Mucosa of stomach (tissue), 1 donor: Measurements from ENCODE around the gene ACAD10.
"Not testable (repeated sequence)": the region's sequence is repeated elsewhere in the genome, so short reads cannot be mapped to it uniquely, and the experiment has no call there.

ENCODE experiments used
- H3K27me3 ChIP-seq: one replicate; pipeline ENCODE4 v1.7.0; 2013; ENCODE audit warnings: mild to moderate bottlenecking, low read length; ENCODE audit not compliant: control insufficient read depth, insufficient read depth
- H3K36me3 ChIP-seq: one replicate; pipeline ENCODE4 v1.7.0; 2013; ENCODE audit warnings: low read length; ENCODE audit not compliant: control insufficient read depth, insufficient read depth
- H3K4me1 ChIP-seq: one replicate; pipeline ENCODE4 v1.7.0; 2013; ENCODE audit warnings: mild to moderate bottlenecking, low read length; ENCODE audit not compliant: control insufficient read depth, insufficient read depth
- H3K4me3 ChIP-seq: one replicate; pipeline ENCODE4 v1.7.0; 2013; ENCODE audit warnings: low read length
- H3K9ac ChIP-seq: one replicate; pipeline ENCODE4 v1.7.0; 2013; ENCODE audit warnings: mild to moderate bottlenecking, low read length, moderate library complexity
- H3K9me3 ChIP-seq: one replicate; pipeline ENCODE4 v1.7.0; 2013; ENCODE audit warnings: mild to moderate bottlenecking, low read length, moderate library complexity; ENCODE audit not compliant: control insufficient read depth
- donor health status: Pancreatic carcinoma.

Gene ACAD10

GRCh38 chr12:111692575-111693210 lies 6.8 kb downstream of the ACAD10 start:
- no peaks in the 10 kb centered on the region for H3K27me3 ChIP-seq
- H3K4me3 ChIP-seq: no peak overlapping the region
- no peaks in the 10 kb centered on the region for H3K9me3 ChIP-seq
- H3K36me3 ChIP-seq: peaks cover 5% of the 10 kb centered on the region
- H3K4me1 ChIP-seq: no peaks in the 10 kb centered on the region
- H3K9ac ChIP-seq: no peak overlapping the region

GRCh38 chr12:111693818-111694217 lies 8.0 kb downstream of the ACAD10 start:
- Histone ChIP-seq H3K36me3 (peaks cover 5% of the 10 kb centered on the region), H3K4me1 (no peaks in the 10 kb centered on the region), H3K4me3 (no peak overlapping the region), H3K9ac (no peak overlapping the region), H3K9me3 (no peaks in the 10 kb centered on the region), H3K27me3 (no peaks in the 10 kb centered on the region)

DNA sequence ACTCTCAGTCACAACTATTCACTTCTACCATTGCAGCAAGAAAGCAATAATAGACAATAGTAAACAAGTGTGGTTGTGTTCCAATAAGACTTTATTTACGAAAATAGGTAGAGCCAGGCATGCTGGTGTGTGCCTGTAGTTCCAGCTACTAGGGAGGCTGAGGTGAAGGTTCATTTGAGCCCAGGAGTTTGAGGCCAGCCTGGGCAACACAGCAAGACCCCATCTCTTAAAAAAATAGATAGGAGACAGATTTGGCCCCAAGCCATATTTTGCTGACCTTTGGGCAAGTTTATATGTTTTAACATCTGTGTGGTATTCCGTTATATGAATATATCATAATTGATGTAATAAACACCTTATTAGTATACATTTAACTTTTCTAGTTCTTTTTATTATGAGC lies 14.1 kb downstream of the ACAD10 start:
- Histone ChIP-seq H3K36me3 (no peaks in the 10 kb centered on the region), H3K9me3 (no peaks in the 10 kb centered on the region), H3K9ac (no peak overlapping the region), H3K4me1 (no peaks in the 10 kb centered on the region), H3K27me3 (no peaks in the 10 kb centered on the region), H3K4me3 (no peak overlapping the region)

DNA sequence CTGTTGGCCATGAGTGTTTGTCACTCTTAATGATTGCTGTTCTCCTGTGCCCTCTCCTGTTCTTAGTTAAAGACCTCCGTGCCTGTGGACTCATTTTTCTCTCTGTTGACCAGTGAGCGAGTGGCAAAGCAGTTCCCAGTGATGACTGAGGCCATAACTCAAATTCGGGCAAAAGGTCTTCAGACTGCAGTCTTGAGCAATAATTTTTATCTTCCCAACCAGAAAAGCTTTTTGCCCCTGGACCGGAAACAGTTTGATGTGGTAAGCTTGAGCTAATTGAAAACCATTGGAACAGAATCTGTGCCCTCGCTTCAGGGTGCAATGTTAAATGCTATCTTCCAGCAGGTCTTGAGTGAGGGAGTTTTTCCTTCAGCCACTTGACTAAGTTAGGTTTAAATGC lies 19.8 kb downstream of the ACAD10 start:
- Histone ChIP-seq H3K4me1 (no peaks in the 10 kb centered on the region), H3K4me3 (no peak overlapping the region), H3K36me3 (no peaks in the 10 kb centered on the region)

GRCh38 chr12:111706145-111706544 lies 20.3 kb downstream of the ACAD10 start:
- H3K9me3 ChIP-seq: no peaks in the 10 kb centered on the region
- H3K27me3 ChIP-seq: no peaks in the 10 kb centered on the region
- no peaks in the 10 kb centered on the region for H3K36me3 ChIP-seq
- no peaks in the 10 kb centered on the region for H3K4me1 ChIP-seq
- H3K9ac ChIP-seq: no peak overlapping the region
- H3K4me3 ChIP-seq: no peak overlapping the region

More for the DNA sequence above, 19.8 kb downstream of the ACAD10 start:
- H3K9ac ChIP-seq: no peak overlapping the region
- no peaks in the 10 kb centered on the region for H3K27me3 ChIP-seq
- H3K9me3 ChIP-seq: no peaks in the 10 kb centered on the region

GRCh38 chr12:111715279-111715678 lies 29.4 kb downstream of the ACAD10 start:
- Histone ChIP-seq H3K27me3 (no peaks in the 10 kb centered on the region), H3K9ac (no peak overlapping the region), H3K4me1 (no peaks in the 10 kb centered on the region), H3K9me3 (no peaks in the 10 kb centered on the region), H3K4me3 (no peak overlapping the region), H3K36me3 (no peaks in the 10 kb centered on the region)

GRCh38 chr12:111719316-111719715 lies 33.5 kb downstream of the ACAD10 start:
- not testable (repeated sequence) for H3K9me3 ChIP-seq, H3K4me1 ChIP-seq, H3K4me3 ChIP-seq, H3K9ac ChIP-seq, H3K27me3 ChIP-seq, H3K36me3 ChIP-seq

- Histone ChIP-seq H3K36me3 (no peaks in the 10 kb centered on the region), H3K27me3 (no peaks in the 10 kb centered on the region), H3K4me3 (no peak overlapping the region), H3K4me1 (no peaks in the 10 kb centered on the region), H3K9me3 (no peaks in the 10 kb centered on the region), H3K9ac (no peak overlapping the region)
Observed at GRCh38 chr12:111720457-111720856, 34.6 kb downstream of the ACAD10 start.

GRCh38 chr12:111723646-111724360 lies 38.0 kb downstream of the ACAD10 start:
- H3K4me1 ChIP-seq, H3K4me3 ChIP-seq, H3K9ac ChIP-seq, H3K36me3 ChIP-seq, H3K9me3 ChIP-seq, H3K27me3 ChIP-seq: not testable (repeated sequence)

- H3K4me1 ChIP-seq: no peaks in the 10 kb centered on the region
- peaks cover 4% of the 10 kb centered on the region for H3K36me3 ChIP-seq
- no peaks in the 10 kb centered on the region for H3K9me3 ChIP-seq
- no peak overlapping the region for H3K4me3 ChIP-seq
- no peak overlapping the region for H3K9ac ChIP-seq
- no peaks in the 10 kb centered on the region for H3K27me3 ChIP-seq
Observed at GRCh38 chr12:111728795-111729194, 42.9 kb downstream of the ACAD10 start.

GRCh38 chr12:111730420-111730819 lies 44.6 kb downstream of the ACAD10 start:
- H3K36me3 ChIP-seq: peaks cover 4% of the 10 kb centered on the region
- H3K4me3 ChIP-seq: no peak overlapping the region
- no peaks in the 10 kb centered on the region for H3K27me3 ChIP-seq
- no peak overlapping the region for H3K9ac ChIP-seq
- H3K9me3 ChIP-seq: no peaks in the 10 kb centered on the region
- H3K4me1 ChIP-seq: no peaks in the 10 kb centered on the region

DNA sequence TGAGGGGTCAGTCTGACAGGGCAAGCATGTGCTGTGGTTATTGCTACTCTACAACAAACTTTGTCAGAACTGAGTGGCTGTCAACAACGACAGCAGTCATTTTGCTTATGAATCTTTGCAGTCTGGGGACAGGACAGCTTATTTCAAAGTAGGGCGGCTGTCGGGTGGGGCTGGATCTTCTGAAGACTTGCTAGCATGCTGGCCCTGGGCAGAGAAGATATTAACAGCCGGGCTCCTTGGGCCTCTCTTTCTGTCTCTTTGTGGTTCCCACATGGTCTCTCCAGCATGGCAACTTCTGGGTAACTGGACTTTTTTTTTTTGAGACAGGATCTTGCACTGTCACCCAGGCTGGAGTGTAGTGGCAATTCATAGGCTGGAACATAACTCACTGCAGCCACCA lies 46.9 kb downstream of the ACAD10 start:
- H3K27me3 ChIP-seq: no peaks in the 10 kb centered on the region
- H3K36me3 ChIP-seq: peaks cover 4% of the 10 kb centered on the region
- H3K4me1 ChIP-seq: no peaks in the 10 kb centered on the region
- H3K9me3 ChIP-seq: no peaks in the 10 kb centered on the region
- no peak overlapping the region for H3K9ac ChIP-seq
- no peak overlapping the region for H3K4me3 ChIP-seq
